Measurements from ENCODE around the gene EP300. TPM values are rescaled to one million over a fixed set of nuclear protein-coding genes. Genes with fewer than 3 reads are reported as not detected.

The EP300 gene
- total RNA-seq, 1 donor from 2014 or later, result 53.1 TPM

DNA sequence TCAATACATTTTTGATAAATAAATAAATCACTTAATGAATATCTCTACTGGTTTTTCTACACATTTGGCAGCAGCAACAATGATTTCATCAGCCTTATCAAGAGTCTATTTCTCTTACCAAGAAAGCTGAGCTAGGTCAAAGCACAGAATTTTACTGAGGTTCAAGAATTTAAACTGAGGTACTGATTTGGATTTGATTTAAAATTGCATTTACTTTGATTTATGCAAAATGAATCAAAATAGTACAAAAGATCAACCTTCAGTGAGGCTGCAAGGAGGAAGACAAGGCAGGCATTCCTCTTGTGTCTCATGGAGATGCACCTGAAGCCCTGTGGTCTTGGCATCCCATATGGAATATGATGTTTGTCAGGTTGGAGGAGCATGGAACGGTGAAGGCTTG is 15.5 kb upstream of the EP300 start:
- Mint-ChIP-seq H3K36me3 (ENCODE audit: low read depth) (no peaks in the 10 kb centered on the region), H3K27me3 (ENCODE audit: low read depth) (peaks cover 2% of the 10 kb centered on the region), H3K4me1 (ENCODE audit: low read depth) (no peaks in the 10 kb centered on the region), H3K9me3 (ENCODE audit: low read depth) (no peaks in the 10 kb centered on the region), H3K4me3 (ENCODE audit: unreplicated experiment) (no peak overlapping the region), H3K27ac (ENCODE audit: unreplicated experiment) (no peak overlapping the region)
- TF ChIP-seq, protein P1, sequence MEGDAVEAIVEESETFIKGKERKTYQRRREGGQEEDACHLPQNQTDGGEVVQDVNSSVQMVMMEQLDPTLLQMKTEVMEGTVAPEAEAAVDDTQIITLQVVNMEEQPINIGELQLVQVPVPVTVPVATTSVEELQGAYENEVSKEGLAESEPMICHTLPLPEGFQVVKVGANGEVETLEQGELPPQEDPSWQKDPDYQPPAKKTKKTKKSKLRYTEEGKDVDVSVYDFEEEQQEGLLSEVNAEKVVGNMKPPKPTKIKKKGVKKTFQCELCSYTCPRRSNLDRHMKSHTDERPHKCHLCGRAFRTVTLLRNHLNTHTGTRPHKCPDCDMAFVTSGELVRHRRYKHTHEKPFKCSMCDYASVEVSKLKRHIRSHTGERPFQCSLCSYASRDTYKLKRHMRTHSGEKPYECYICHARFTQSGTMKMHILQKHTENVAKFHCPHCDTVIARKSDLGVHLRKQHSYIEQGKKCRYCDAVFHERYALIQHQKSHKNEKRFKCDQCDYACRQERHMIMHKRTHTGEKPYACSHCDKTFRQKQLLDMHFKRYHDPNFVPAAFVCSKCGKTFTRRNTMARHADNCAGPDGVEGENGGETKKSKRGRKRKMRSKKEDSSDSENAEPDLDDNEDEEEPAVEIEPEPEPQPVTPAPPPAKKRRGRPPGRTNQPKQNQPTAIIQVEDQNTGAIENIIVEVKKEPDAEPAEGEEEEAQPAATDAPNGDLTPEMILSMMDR (IDR thresholded peaks at IDR 0.05), result no peak
- DNase-seq (ENCODE audit: low spot score), result no peak

GRCh38 chr22:41078931-41079330 is 13.5 kb upstream of the EP300 start:
- H3K27ac Mint-ChIP-seq (ENCODE audit: unreplicated experiment), result no peak overlapping the region
- no peaks in the 10 kb centered on the region for H3K4me1 Mint-ChIP-seq (ENCODE audit: low read depth)
- TF ChIP-seq, protein P1 (IDR thresholded peaks at IDR 0.05), result no peak
- no peaks in the 10 kb centered on the region for H3K9me3 Mint-ChIP-seq (ENCODE audit: low read depth)
- no peak for DNase-seq (ENCODE audit: low spot score)
- H3K27me3 Mint-ChIP-seq (ENCODE audit: low read depth), result peaks cover 2% of the 10 kb centered on the region
- no peak overlapping the region for H3K4me3 Mint-ChIP-seq (ENCODE audit: unreplicated experiment)
- no peaks in the 10 kb centered on the region for H3K36me3 Mint-ChIP-seq (ENCODE audit: low read depth)

DNA sequence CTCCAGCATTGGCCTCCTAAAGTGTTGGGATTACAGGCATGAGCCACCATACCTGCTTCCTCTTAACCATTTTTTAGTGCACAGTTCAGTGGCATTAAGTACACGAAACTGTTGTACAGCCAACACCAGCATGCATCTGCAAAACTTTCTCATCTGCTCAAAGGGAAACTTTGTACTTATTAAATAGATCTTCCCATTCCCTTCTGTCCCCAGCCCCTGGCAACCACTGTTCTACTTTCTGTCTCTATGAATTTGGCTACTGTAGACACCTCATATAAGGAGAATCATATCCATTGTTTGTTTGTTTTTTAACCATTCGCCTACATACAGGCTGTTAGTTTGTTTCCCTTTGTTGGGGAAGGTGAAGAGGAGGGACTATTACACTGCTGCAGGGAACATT is 6.5 kb upstream of the EP300 start:
- Mint-ChIP-seq H3K4me3 (ENCODE audit: unreplicated experiment) (no peak overlapping the region), H3K4me1 (ENCODE audit: low read depth) (peaks cover 4% of the 10 kb centered on the region), H3K27me3 (ENCODE audit: low read depth) (peaks cover 2% of the 10 kb centered on the region), H3K9me3 (ENCODE audit: low read depth) (no peaks in the 10 kb centered on the region), H3K27ac (ENCODE audit: unreplicated experiment) (no peak overlapping the region), H3K36me3 (ENCODE audit: low read depth) (no peaks in the 10 kb centered on the region)
- DNase-seq (ENCODE audit: low spot score), result no peak
- TF ChIP-seq, protein P1 (IDR thresholded peaks at IDR 0.05), result no peak

GRCh38 chr22:41091132-41092022 is 1.0 kb upstream of the EP300 start:
- Mint-ChIP-seq H3K4me3 (ENCODE audit: unreplicated experiment) (peak overlapping the region; percentile 85), H3K36me3 (ENCODE audit: low read depth) (peaks cover 2% of the 10 kb centered on the region), H3K27me3 (ENCODE audit: low read depth) (no peaks in the 10 kb centered on the region), H3K9me3 (ENCODE audit: low read depth) (no peaks in the 10 kb centered on the region), H3K4me1 (ENCODE audit: low read depth) (peaks cover 33% of the 10 kb centered on the region), H3K27ac (ENCODE audit: unreplicated experiment) (peak overlapping the region; percentile 99)
- TF ChIP-seq, protein P1 (IDR thresholded peaks at IDR 0.05), result no peak
- DNase-seq (ENCODE audit: low spot score), result peak; percentile 99

DNA sequence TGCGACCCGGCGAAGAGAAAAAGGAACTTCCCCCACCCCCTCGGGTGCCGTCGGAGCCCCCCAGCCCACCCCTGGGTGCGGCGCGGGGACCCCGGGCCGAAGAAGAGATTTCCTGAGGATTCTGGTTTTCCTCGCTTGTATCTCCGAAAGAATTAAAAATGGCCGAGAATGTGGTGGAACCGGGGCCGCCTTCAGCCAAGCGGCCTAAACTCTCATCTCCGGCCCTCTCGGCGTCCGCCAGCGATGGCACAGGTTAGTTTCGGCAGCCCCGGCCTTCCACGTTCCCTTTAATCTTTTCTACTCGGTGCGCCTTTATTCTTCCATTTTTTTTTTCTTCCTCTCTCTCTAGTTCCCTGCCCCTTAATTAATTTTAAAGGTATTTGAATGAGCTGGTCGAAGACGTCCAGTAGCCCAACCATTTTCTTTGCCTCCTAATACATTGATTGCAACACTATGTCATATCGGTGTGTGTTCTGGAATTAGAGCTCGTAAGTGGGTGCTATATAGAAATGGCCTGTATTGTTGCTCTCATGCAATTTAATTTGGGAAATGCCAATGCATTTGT is 537 bp downstream of the EP300 start:
- Mint-ChIP-seq H3K9me3 (ENCODE audit: low read depth) (no peaks in the 10 kb centered on the region), H3K4me3 (ENCODE audit: unreplicated experiment) (peak overlapping the region; percentile 94), H3K27me3 (ENCODE audit: low read depth) (no peaks in the 10 kb centered on the region), H3K36me3 (ENCODE audit: low read depth) (peaks cover 2% of the 10 kb centered on the region), H3K4me1 (ENCODE audit: low read depth) (peaks cover 45% of the 10 kb centered on the region), H3K27ac (ENCODE audit: unreplicated experiment) (peak overlapping the region; percentile 97)
- no peak for DNase-seq (ENCODE audit: low spot score)
- TF ChIP-seq, protein P1 (IDR thresholded peaks at IDR 0.05), result no peak
